HEK293 (cell line): ENCODE data around the gene CAD.
"Not testable (repeated sequence)": the region's sequence is repeated elsewhere in the genome, so short reads cannot be mapped to it uniquely, and the experiment has no call there.

ENCODE experiments used
- BCL11B ChIP-seq: fragments of 450-650 bp; formaldehyde crosslinking; IDR thresholded peaks from 2 replicates; pipeline ENCODE4 v1.5.1; 2016; ENCODE audit warnings: low read depth, missing biosample characterization, missing genetic modification characterization
- CTCF ChIP-seq: fragments of 450-650 bp; formaldehyde crosslinking; IDR thresholded peaks from 2 replicates; pipeline ENCODE4 v1.5.1; 2016; ENCODE audit warnings: missing biosample characterization, missing genetic modification characterization
- HOXA7 ChIP-seq: sonication (generic); formaldehyde crosslinking; IDR thresholded peaks from 2 replicates; pipeline ENCODE4 v1.8.1; 2022; ENCODE audit warnings: missing genetic modification reagents, borderline replicate concordance
- KLF1 ChIP-seq: fragments of 450-650 bp; formaldehyde crosslinking; IDR thresholded peaks from 2 replicates; pipeline ENCODE4 v1.5.1; 2016; ENCODE audit warnings: missing biosample characterization, missing genetic modification characterization
- PRDM10 ChIP-seq: fragments of 450-650 bp; formaldehyde crosslinking; IDR thresholded peaks from 2 replicates; pipeline ENCODE4 v1.5.1; 2016; ENCODE audit warnings: missing biosample characterization, missing genetic modification characterization
- SETDB1 ChIP-seq: IDR thresholded peaks from one replicate; pipeline ENCODE4 v1.6.1; 2017; ENCODE audit warnings: mild to moderate bottlenecking, low read length, moderate library complexity, mixed read lengths; ENCODE audit not compliant: insufficient read length
- ZNF239 ChIP-seq: fragments of 450-650 bp; formaldehyde crosslinking; IDR thresholded peaks from 2 replicates; pipeline ENCODE4 v1.5.1; 2016; ENCODE audit warnings: missing biosample characterization, missing genetic modification characterization
- ZNF488 ChIP-seq: fragments of 450-650 bp; formaldehyde crosslinking; IDR thresholded peaks from 2 replicates; pipeline ENCODE4 v1.5.1; 2016; ENCODE audit warnings: missing biosample characterization, missing genetic modification characterization
- ZNF596 ChIP-seq: fragments of 450-650 bp; IDR thresholded peaks from 2 replicates; pipeline ENCODE4 v1.5.0; 2018; ENCODE audit warnings: missing biosample characterization, mild to moderate bottlenecking, missing genetic modification characterization, moderate library complexity
- ZSCAN4 ChIP-seq: fragments of 450-650 bp; formaldehyde crosslinking; IDR thresholded peaks from 2 replicates; pipeline ENCODE4 v1.5.1; 2017; ENCODE audit warnings: missing biosample characterization, missing genetic modification characterization
- ZXDB ChIP-seq: fragments of 450-650 bp; formaldehyde crosslinking; IDR thresholded peaks from 2 replicates; pipeline ENCODE4 v1.5.1; 2016; ENCODE audit warnings: missing biosample characterization, missing genetic modification characterization

GRCh38 chr2:27268296-27268695 is 51.1 kb downstream of the CAD start:
- not testable (repeated sequence) for TF ChIP-seq BCL11B; CTCF (tag by site-specific recombination); ZNF239 (tag by site-specific recombination); HOXA7 (CRISPR knock-in tag); ZXDB (tag by site-specific recombination); KLF1 (tag by site-specific recombination); SETDB1; ZSCAN4 (tag by site-specific recombination); ZNF596 (tag by site-specific recombination); ZNF488 (tag by site-specific recombination); PRDM10 (tag by site-specific recombination)
